Tibial artery (tissue), 4 donors: ENCODE results near the gene MIR17HG.

ENCODE experiments used
- DNase-seq, 2 donors: peaks; one replicate each; pipeline ENCODE4 v3.0.0-alpha.2; 2019
- H3K27ac ChIP-seq, 2 donors: fragments of 200-600 bp; sonication (generic) in 1 of 2; 1 replicate in 1 of 2; 2 replicates in 1 of 2; pipeline ENCODE4 v1.5.1; 2018 to 2019; ENCODE audit warnings: mild to moderate bottlenecking in 1 of 2
- H3K27me3 ChIP-seq, 2 donors: fragments of 200-600 bp; sonication (generic) in 1 of 2; one replicate each; pipeline versions ENCODE4 v1.5.1 to v1.6.0; 2016 to 2019
- H3K36me3 ChIP-seq, 3 donors: fragments of 200-600 bp; sonication (generic) in 2 of 3; one replicate each; pipeline ENCODE4 v1.5.1; 2016 to 2019; ENCODE audit warnings: mild to moderate bottlenecking in 2 of 3
- H3K4me1 ChIP-seq, 4 donors: fragments of 200-600 bp; sonication (generic) in 2 of 4; 1 replicate in 3 of 4; 2 replicates in 1 of 4; pipeline ENCODE4 v1.5.1; 2016 to 2019
- H3K4me3 ChIP-seq, 2 donors: fragments of 200-600 bp; sonication (generic) in 1 of 2; 1 replicate in 1 of 2; 2 replicates in 1 of 2; pipeline ENCODE4 v1.5.1; 2018 to 2019; ENCODE audit warnings: mild to moderate bottlenecking in 2 of 2
- H3K9me3 ChIP-seq, 3 donors: fragments of 200-600 bp; sonication (generic) in 1 of 3; one replicate each; pipeline ENCODE4 v1.5.1; 2016 to 2019
- intact Hi-C: fragments of 100-400 bp; cut with DNase I; formaldehyde crosslinking; loops from one replicate; pipeline ENCODE4 v1.15.0; 2023; ENCODE audit warnings: low total_unique reads
- TF ChIP-seq, protein P1 (sequence below), 2 experiments: fragments of 200-600 bp in 1 of 2; fragments of 450-650 bp in 1 of 2; IDR thresholded peaks; one replicate each; pipeline ENCODE4 v1.5.1; 2017 to 2019; ENCODE audit warnings: antibody characterized with exemption in 2 of 2, mild to moderate bottlenecking in 1 of 2, moderate library complexity in 1 of 2

MIR17HG gene

GRCh38 chr13:91369441-91369831 is 21.9 kb downstream of the MIR17HG start:
- no peaks in the 10 kb centered on the region for H3K36me3 ChIP-seq
- no peaks in the 10 kb centered on the region for H3K9me3 ChIP-seq
- no peaks in the 10 kb centered on the region for H3K27me3 ChIP-seq
- intact Hi-C loops, result no loop called here
- no peak for DNase-seq
- H3K4me1 ChIP-seq, result no peaks in the 10 kb centered on the region
- H3K27ac ChIP-seq, result no peak overlapping the region
- no peak overlapping the region for H3K4me3 ChIP-seq
- TF ChIP-seq, protein P1, sequence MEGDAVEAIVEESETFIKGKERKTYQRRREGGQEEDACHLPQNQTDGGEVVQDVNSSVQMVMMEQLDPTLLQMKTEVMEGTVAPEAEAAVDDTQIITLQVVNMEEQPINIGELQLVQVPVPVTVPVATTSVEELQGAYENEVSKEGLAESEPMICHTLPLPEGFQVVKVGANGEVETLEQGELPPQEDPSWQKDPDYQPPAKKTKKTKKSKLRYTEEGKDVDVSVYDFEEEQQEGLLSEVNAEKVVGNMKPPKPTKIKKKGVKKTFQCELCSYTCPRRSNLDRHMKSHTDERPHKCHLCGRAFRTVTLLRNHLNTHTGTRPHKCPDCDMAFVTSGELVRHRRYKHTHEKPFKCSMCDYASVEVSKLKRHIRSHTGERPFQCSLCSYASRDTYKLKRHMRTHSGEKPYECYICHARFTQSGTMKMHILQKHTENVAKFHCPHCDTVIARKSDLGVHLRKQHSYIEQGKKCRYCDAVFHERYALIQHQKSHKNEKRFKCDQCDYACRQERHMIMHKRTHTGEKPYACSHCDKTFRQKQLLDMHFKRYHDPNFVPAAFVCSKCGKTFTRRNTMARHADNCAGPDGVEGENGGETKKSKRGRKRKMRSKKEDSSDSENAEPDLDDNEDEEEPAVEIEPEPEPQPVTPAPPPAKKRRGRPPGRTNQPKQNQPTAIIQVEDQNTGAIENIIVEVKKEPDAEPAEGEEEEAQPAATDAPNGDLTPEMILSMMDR (IDR thresholded peaks at IDR 0.05), result no peak

DNA sequence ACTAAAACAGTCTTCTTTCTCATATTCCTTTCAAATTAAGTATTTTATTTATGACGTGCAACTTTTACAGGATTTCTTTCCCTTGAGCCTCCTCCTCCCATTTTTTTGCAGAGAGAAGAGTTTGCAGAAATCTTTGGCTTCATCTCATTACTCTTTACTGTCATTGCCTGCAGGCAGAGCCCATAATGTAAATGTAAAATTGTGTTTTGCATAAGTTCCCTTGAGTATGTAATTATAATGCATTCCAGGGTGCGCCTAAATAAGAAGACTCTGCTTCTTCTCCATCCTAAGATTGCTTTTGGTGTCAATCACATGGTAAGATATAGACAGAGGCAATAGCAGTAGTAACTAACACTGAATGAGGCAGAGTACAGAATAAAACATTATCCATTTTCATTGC is 23.0 kb downstream of the MIR17HG start:
- TF ChIP-seq, protein P1 (IDR thresholded peaks at IDR 0.05), result no peak
- H3K4me3 ChIP-seq, result no peak overlapping the region
- DNase-seq, result no peak
- intact Hi-C loops, result no loop called here
- no peaks in the 10 kb centered on the region for H3K27me3 ChIP-seq
- no peaks in the 10 kb centered on the region for H3K4me1 ChIP-seq
- H3K9me3 ChIP-seq, result no peaks in the 10 kb centered on the region
- no peaks in the 10 kb centered on the region for H3K36me3 ChIP-seq
- no peak overlapping the region for H3K27ac ChIP-seq

DNA sequence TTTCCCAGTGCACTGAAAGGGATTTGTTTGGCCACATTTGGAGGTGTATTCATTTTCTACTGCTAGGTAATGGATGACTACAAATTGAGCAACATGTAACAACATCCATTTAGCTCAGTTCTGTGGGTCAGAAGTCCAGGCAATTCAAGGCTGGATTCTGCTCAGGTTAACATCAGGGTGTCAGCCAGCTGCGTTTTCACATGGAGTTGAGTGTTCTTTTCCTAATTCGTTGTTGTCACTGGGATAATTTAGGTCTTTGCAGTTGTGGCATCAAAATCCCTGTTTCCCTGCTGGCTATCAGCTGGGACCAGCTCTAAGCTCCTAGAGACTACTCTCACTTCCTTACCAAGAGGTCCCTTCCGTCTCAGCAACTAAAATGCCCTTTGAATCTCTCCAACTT is 25.4 kb downstream of the MIR17HG start:
- no peak for DNase-seq
- TF ChIP-seq, protein P1 (IDR thresholded peaks at IDR 0.05), result no peak
- Histone ChIP-seq H3K4me1 (no peaks in the 10 kb centered on the region), H3K27ac (no peak overlapping the region), H3K9me3 (no peaks in the 10 kb centered on the region), H3K27me3 (no peaks in the 10 kb centered on the region), H3K4me3 (no peak overlapping the region), H3K36me3 (no peaks in the 10 kb centered on the region)
- intact Hi-C loops, result no loop called here

DNA sequence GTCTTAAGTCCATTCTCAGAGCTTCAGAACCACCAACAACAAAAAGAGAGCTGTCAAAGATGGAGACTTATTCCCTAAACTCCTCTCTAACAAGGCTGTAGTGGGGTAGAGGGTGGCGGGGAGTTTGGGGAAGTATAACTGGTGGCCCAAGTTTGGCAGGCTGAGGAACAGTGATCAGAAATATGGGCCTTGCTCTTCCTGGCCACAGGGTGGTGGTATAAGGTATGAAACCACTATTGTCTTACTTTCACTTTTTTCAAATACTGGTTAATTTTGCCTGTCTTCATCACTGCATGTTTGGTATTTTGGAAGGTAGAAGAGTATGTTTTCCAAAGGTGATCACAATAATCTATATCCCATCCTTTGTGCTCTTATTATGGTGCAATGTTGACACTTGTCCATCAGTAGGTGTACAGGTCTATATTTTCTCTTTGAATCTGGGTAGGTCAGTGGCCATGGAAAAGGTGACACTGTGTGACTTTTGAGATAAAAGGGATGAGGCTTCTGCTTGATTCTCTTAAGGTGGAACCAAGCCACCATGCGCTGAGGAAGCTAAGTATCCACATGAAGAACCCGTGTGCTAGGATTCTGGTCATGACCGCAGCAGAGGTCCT is 27.7 kb downstream of the MIR17HG start:
- Histone ChIP-seq H3K36me3 (no peaks in the 10 kb centered on the region), H3K27ac (no peak overlapping the region), H3K4me1 (no peaks in the 10 kb centered on the region), H3K4me3 (no peak overlapping the region), H3K9me3 (no peaks in the 10 kb centered on the region), H3K27me3 (no peaks in the 10 kb centered on the region)
- TF ChIP-seq, protein P1 (IDR thresholded peaks at IDR 0.05), result no peak
- intact Hi-C loops, result no loop called here
- DNase-seq, result no peak

GRCh38 chr13:91381371-91381770 is 33.9 kb downstream of the MIR17HG start:
- intact Hi-C loops, result no loop called here
- Histone ChIP-seq H3K4me3 (no peak overlapping the region), H3K9me3 (no peaks in the 10 kb centered on the region), H3K27me3 (no peaks in the 10 kb centered on the region), H3K4me1 (no peaks in the 10 kb centered on the region), H3K27ac (no peak overlapping the region), H3K36me3 (no peaks in the 10 kb centered on the region)
- no peak for DNase-seq
- TF ChIP-seq, protein P1 (IDR thresholded peaks at IDR 0.05), result peak; percentile 10 to 32

DNA sequence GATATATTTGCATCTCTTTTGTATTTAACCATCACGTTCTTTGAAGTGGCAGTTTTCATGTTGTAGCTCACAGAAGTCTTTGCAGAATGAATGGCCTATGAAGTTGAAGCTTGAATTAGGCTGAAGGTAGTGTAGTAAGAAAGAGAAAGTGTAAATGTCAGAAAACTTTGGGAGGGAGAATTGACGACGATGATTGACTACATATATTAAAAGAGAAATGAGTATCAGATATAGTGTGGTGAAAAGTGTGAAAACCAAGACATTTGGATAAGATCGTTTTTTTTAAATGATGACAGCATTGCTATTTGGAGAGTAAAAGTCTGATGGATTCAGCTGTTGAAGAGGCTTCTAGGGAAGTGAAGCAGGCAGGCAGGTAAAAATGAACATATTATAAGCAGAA is 36.3 kb downstream of the MIR17HG start:
- H3K27ac ChIP-seq, result no peak overlapping the region
- intact Hi-C loops, result no loop called here

More for the DNA sequence above, 36.3 kb downstream of the MIR17HG start:
- H3K9me3 ChIP-seq, result no peaks in the 10 kb centered on the region
- TF ChIP-seq, protein P1 (IDR thresholded peaks at IDR 0.05), result no peak
- no peak overlapping the region for H3K4me3 ChIP-seq
- H3K4me1 ChIP-seq, result no peaks in the 10 kb centered on the region
- no peak for DNase-seq
- H3K36me3 ChIP-seq, result no peaks in the 10 kb centered on the region
- H3K27me3 ChIP-seq, result no peaks in the 10 kb centered on the region
